Fibroblast of skin of left biceps (primary cell): ENCODE measurements around the gene SERTAD2.

Experiments used
- DNase-seq, 2 experiments: peaks; one replicate each; pipeline ENCODE4 v3.0.0-alpha.2; 2013; ENCODE audit warnings: low read depth in 2 of 2

Gene SERTAD2

DNA sequence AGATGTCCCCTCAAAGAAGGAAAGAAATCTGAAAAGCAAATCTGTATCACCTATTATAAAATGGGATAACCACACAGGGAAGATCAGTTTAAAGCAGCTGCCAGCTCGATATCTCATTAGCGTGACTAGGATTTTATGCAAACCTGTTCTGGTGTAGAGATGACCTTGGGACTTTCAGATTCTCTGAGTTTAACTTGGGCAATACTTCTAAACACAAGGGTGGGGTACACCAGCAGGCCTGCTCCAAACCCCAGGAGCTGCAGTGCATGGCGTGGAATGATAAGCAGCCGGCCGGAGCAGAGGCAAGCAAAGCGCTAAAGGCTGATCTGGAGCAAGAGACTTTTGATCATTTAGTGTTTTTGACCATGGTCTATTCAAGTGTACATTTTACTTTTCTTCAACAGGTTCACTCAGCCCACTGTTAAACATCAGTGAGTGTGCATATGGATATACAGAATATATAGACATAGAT lies 4.7 kb downstream of the SERTAD2 start:
- DNase-seq, result no peak

GRCh38 chr2:64646007-64646880 lies 7.5 kb downstream of the SERTAD2 start:
- no peak for DNase-seq

GRCh38 chr2:64644458-64645382 lies 9.0 kb downstream of the SERTAD2 start:
- DNase-seq, result no peak

- DNase-seq, result no peak
Observed at GRCh38 chr2:64643838-64644457, 9.8 kb downstream of the SERTAD2 start.

DNA sequence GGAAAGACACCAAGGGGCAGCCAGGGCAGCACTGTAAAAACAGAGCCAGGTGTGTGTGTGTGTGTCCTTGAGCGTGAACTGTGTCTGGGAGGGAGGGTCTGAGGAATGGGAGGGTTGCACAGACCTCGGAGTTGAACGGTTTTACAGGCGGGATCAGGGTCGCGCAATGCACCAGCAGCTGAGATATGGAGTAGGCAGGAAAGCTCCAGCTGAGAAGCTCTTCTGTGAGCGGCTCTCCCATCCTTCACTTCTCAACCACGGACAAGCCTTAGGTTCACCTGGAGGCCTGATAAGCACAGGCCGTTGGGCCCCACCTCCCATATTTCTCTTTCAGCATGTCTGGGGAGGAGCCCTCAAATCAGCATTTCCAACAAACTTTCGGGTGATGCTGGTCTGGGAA lies 12.1 kb downstream of the SERTAD2 start:
- DNase-seq, result no peak

- DNase-seq, result no peak
Observed at GRCh38 chr2:64640153-64641044, 13.3 kb downstream of the SERTAD2 start.

- DNase-seq, result no peak
Observed at GRCh38 chr2:64639691-64640090, 14.0 kb downstream of the SERTAD2 start.

- DNase-seq, result no peak
Observed at GRCh38 chr2:64638502-64639120, 15.1 kb downstream of the SERTAD2 start.

- no peak for DNase-seq
Observed at GRCh38 chr2:64637931-64638330, 15.8 kb downstream of the SERTAD2 start.

GRCh38 chr2:64637000-64637635 lies 16.6 kb downstream of the SERTAD2 start:
- DNase-seq, result no peak

DNA sequence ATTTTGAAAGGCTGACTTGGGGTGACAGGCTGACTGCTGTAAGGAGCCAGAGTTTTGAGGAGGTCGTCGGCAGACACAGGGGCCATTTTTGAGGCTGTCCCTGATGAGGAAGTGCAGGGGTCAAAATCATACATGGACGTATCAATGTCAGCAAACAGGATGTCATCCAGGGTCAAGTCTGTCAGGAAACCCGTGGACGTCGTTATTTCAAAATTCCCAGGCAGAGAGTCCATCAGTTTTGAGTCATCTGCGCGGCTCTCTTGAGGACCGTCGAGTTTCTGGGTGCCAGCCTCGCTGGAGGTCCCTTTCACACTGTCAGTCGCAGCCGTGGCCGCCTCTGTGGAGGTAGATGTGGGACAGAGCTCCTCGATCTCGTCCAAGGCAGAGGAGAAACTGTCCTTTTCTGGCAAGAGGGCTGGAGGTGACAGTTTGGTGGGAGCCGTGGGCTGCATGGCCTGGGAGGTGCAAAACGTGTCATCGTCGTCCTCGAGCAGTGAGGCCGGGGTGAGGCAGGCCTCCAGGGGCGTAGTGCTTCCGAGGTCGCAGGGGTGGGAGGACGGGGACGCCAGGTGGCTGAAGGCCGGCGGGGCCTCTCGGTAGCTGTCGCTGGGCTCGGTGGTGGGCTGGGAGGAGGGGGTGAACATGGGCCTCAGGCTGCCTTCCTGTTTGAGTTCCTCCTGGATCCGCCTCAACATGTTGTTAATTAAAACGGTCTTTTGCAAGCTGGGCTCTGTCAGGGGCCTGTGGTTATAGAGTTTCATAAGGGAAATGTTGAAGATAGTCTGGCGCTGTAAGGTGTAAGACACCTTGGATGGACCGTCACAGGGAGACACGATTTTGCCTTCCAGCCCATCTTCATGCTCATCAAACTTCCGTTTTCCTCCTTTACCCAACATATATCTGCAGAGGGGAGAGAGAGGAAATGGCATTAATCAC lies 17.5 kb downstream of the SERTAD2 start:
- DNase-seq, result no peak

DNA sequence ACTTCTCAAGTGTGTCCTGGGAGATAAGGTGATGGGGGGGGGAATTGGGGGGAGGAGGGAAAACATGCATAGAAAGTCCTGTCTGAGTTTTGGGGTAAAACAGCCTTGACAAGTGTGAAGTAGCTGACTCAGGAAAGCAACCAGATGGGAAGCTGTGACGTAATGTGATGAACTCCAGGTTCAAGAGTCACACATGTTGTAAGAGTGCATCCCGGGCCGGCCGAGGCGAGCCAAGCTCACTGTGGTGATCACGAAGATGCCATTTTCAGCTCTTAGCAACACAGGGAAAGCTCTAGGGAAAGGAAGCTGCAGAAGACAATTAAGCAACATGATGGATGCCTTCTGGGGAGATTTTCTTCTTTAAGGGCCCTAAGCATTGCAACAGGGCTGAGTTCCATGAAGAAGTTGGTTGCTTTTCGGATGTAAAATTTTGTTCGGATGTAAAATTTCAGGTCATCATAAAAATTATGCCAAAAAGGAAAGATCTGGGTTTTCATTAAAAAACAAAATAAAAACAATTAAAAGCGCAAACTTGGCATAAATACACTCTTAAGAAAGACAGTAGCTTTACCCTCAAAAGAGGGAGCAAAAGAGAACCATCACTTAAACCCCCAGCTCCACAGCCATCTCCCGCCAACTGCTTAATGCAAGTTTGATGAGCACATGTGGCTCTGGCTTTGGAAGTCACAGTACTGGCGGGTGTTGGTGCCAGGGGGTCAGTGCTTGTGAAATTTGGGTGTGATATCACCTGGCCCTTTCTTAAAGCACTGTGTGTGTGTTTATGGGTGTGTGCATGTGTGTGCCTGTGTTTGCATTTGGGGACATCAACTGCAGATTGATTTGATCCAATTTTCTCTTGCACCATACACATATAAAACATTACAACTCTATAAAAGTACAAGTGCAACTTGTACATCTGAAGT lies 19.1 kb downstream of the SERTAD2 start:
- DNase-seq, result no peak

GRCh38 chr2:64632835-64633819 lies 20.6 kb downstream of the SERTAD2 start:
- DNase-seq, result no peak

DNA sequence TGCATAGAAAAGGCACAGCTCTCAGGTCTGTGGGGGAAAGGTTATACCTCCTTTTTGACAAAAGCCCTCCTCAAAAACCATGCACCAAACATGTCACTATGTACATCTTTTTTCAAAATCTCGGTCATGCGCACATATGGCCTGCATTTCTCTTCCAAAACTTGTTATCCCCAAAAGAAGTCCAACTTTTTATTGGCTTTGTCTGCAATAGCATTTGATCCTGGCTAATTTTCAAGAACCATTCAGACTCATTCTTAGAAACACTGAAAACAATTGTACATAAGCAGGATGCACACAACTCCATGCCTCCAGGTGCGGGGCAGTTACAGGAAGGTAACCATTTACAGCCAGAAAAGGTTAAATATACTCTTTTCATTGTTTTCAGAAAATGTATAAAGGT lies 21.9 kb downstream of the SERTAD2 start:
- no peak for DNase-seq

DNA sequence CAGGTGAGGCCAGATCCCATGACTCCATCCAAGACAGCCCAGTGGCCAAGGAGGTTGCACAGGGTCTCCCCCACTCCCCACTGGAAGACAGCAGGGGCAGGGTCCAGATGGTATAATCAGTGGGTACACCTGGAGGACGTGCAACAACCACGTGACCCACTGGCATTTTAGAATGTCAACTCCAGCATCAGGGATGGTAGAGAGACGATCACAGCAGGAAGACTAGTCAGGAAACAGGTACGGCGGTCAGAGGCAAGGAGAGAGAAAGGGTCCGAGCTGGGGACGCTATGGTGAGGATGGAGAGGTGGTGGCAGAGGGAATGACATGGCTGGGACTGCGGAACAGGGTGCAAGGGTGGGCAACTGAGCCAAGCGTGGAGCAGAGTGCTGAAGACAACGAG lies 23.0 kb downstream of the SERTAD2 start:
- DNase-seq, result no peak

DNA sequence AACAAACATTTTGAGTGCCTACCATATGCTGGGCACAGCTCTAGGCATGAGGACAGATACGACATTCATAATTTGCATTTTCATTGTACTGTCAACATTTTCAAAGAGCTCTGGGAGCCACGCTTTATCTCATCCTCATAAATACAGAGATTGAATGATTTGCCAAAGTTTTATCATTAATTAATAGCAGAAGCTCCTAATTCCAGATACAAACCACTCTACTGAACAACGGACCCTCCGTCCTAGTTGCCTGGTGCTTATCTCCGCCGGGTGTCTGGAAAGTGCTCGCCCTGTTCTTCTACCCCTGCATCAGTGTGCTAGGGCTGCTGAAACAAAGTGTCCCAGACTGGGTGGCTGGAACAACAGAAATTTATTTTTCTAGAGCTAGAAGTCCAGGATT lies 23.8 kb downstream of the SERTAD2 start:
- no peak for DNase-seq

DNA sequence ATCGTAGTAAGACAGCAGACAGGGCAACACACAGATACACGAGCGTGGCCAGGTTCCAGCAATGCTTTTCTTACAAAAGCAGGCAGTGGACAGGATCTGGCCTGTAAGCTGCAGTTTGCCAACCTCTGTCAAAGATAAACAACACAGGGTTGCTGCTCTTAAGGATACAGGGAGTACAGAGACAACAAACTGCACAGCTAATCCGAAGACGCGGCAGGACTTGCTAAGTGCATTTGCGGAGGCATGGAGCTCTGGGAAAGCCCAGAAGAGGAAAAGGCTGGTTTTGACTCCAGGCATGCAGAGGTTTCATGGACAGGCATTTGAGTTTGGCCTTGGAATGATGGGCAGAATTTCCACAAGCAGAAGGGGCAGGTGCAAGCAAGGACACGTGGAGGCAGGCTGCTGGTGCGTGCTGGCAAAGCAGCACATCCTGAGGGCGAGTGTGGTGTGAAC lies 24.4 kb downstream of the SERTAD2 start:
- DNase-seq, result no peak
